Large intestine (tissue), 12 donors: Measurements from ENCODE around the gene RETNLB. TPM values are rescaled to one million over a fixed set of nuclear protein-coding genes. Genes with fewer than 3 reads are reported as not detected.

ENCODE experiments used
- DNase-seq, 2 donors: peaks; one replicate each; pipeline versions ENCODE4 v3.0.0 to v3.0.0-alpha.2; 2013
- H3K27ac ChIP-seq: one replicate; pipeline ENCODE4 v1.5.1; 2013; ENCODE audit warnings: low read length
- H3K27me3 ChIP-seq: 2 replicates; pipeline ENCODE4 v1.6.1; 2013; ENCODE audit warnings: low read length; ENCODE audit not compliant: control insufficient read depth, insufficient read depth
- H3K36me3 ChIP-seq: 2 replicates; pipeline ENCODE4 v1.6.1; 2013; ENCODE audit warnings: low read length; ENCODE audit not compliant: control insufficient read depth, insufficient read depth
- H3K4me1 ChIP-seq: one replicate; pipeline ENCODE4 v1.6.1; 2013; ENCODE audit warnings: low read length; ENCODE audit not compliant: control insufficient read depth, insufficient read depth
- H3K4me3 ChIP-seq: one replicate; pipeline ENCODE4 v1.5.1; 2013; ENCODE audit warnings: low read length
- H3K9me3 ChIP-seq: one replicate; pipeline ENCODE4 v1.6.1; 2013; ENCODE audit warnings: mild to moderate bottlenecking, low read depth, low read length, moderate library complexity; ENCODE audit not compliant: control insufficient read depth
- WGBS: methylation state at CpG from one replicate; pipeline ENCODE4 v1.1.5; 2013; ENCODE audit warnings: low lambda C conversion rate; ENCODE audit not compliant: insufficient coverage; 5-methylcytosine and 5-hydroxymethylcytosine counted together
- long read RNA-seq, 11 donors: transcript quantifications; one replicate each; lab custom pipeline, GENCODE V29; 2026
- polyA plus RNA-seq: library from polyadenylated mRNA; unstranded; fragments of 120-200 nt; gene quantifications from one replicate; pipeline ENCODE4 v1.2.1, GENCODE V29; 2013

RETNLB gene, protein sequence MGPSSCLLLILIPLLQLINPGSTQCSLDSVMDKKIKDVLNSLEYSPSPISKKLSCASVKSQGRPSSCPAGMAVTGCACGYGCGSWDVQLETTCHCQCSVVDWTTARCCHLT
- polyA plus RNA-seq = not detected
- long read RNA-seq, donor 1 = 0 reads
- long read RNA-seq, donor 2 = 0 reads
- long read RNA-seq, donor 3 = 0 reads
- long read RNA-seq, donor 4 = 0 reads
- long read RNA-seq, donor 5 = 0 reads
- long read RNA-seq, donor 6 = 0 reads
- long read RNA-seq, donor 7 = 0 reads
- long read RNA-seq, donor 8 = 0 reads
- long read RNA-seq, donor 9 = 0 reads
- long read RNA-seq, donor 10 = 0 reads
- long read RNA-seq, donor 11 = 0 reads

DNA sequence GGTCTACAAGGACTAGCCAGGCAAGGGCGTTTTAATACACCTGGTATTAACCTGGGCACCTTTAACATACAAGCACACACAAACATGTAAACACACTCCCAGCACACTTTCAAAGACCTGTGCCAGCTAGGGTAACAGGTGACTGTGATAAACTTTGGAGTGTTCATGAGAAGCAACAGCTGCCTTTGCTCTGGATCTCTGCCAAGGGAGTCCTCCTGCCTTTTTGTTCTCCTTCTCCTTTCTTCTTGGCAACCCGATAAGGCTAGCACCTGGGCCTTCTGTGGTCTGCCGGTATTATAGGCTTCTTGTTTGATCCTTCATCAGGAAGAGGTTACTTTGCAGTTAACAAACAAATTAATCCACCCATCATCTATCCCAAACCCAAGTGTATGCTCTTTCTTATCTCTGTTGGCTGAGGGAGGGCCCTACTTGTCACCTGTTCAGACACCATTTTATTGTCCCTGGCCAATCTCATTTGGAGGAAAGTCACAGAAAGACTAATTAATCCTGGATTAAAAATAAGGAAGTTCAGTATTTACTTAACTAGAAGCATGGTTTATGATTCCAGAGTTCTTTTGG is at the start of gene RETNLB:
Gene RETNLB, minus strand, starts transcription at position 7 of the 579 bp plus-strand sequence. CDS start 225 bp downstream, outside the sequence.
- WGBS = 20% methylated on average over 1 of the region's 3 CpGs
- peak; percentile 38 to 70 for DNase-seq
- Histone ChIP-seq H3K4me1 (no peaks in the 10 kb centered on the region), H3K27me3 (no peaks in the 10 kb centered on the region), H3K4me3 (no peak within 1 kb of the TSS), H3K9me3 (no peaks in the 10 kb centered on the region), H3K27ac (no peak within 1 kb of the TSS), H3K36me3 (no peaks in the 10 kb centered on the region)

DNA sequence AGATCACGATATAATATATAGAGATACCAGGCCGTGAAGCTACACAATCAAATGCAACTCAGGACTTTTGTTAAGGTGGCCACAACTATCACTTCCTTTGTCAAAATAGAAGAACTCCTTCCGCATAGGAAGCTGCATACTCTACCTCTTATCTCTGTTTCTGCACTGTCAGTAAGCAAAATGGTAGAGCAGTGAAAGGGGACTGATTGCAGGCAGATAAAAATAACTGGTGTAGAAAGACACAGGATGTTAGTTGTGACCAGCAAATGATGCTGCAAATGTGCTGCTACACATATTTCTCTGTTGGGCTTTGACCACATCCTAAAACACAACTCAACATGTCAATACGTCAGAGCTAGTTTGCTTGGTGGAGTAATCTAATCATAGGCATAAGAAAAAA is 49.1 kb upstream of the RETNLB start:
- H3K27ac ChIP-seq = no peak overlapping the region
- H3K27me3 ChIP-seq = no peaks in the 10 kb centered on the region
- no peaks in the 10 kb centered on the region for H3K36me3 ChIP-seq
- DNase-seq = peak; percentile 17 to 30
- no peak overlapping the region for H3K4me3 ChIP-seq
- H3K4me1 ChIP-seq = peaks cover 3% of the 10 kb centered on the region
- 100% methylated on average over 1 of the region's 4 CpGs for WGBS
- H3K9me3 ChIP-seq = peaks cover 5% of the 10 kb centered on the region

DNA sequence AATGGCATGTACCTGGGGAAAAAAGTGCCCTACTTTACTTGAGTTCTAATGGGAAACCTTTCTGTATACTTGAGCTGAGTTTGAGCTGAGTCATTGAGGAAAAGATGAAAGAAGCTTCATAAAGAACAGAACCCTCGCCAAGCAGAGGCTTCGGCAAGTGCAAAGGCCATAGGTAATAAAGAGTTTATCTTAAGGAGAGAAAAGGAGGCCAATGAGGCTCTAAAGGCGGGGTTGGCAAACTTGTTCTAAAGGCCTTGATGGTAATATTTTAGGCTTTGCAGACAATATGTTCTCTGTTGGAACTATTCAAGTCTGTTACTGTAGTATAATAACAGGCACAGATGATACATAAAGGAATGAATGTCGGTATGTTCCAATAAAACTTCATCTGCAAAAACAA is 47.8 kb upstream of the RETNLB start:
- WGBS = 20% methylated on average over 2 of the region's 4 CpGs

DNA sequence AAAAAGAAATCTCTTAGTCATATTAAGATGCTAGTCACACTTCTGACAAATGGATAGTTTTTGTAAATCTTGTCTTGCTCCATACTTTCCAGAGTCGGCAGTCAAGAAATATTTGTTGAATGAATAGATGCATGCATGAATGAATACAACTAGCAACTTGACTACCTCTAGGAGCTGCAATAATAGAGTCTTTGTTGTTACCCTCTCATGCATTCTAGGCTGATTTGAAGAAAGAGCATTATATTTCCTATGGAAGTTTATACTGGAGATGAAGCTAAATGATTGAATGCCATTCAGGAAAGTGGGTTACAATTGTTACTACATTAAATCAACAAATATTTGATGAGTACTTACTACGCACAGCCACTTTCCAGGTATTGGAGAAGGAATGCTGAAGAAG is 47.2 kb upstream of the RETNLB start:
- Histone ChIP-seq H3K9me3 (peaks cover 5% of the 10 kb centered on the region), H3K27ac (no peak overlapping the region), H3K4me3 (no peak overlapping the region), H3K4me1 (peaks cover 3% of the 10 kb centered on the region), H3K27me3 (no peaks in the 10 kb centered on the region), H3K36me3 (no peaks in the 10 kb centered on the region)
- DNase-seq = no peak
- 80% methylated on average over 1 of the region's 2 CpGs for WGBS

More for the DNA sequence above, 47.8 kb upstream of the RETNLB start:
- no peak overlapping the region for H3K27ac ChIP-seq
- H3K4me3 ChIP-seq = no peak overlapping the region
- no peaks in the 10 kb centered on the region for H3K36me3 ChIP-seq
- peaks cover 5% of the 10 kb centered on the region for H3K9me3 ChIP-seq
- peaks cover 3% of the 10 kb centered on the region for H3K4me1 ChIP-seq
- H3K27me3 ChIP-seq = no peaks in the 10 kb centered on the region
- peak; percentile 10 to 73 for DNase-seq

DNA sequence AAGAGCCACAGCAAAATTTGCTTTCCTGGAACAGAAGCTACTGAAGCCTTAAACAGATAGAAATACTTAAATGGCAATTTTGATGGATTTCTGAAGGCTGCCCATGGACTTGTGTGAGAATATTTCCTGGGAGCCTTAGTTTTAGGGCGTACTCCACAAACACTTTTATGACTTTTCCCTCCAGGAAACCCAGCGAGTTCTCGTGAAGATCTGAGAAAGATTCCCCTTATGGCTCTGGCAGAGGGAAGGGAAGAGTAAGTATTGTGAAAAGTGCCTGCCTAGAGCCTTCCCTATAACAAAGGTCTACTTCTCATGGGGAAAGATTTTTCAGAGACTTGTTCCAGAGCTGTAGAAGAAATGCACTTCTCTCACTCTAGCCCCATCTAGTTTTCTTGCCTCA is 34.3 kb upstream of the RETNLB start:
- Histone ChIP-seq H3K27me3 (no peaks in the 10 kb centered on the region), H3K27ac (no peak overlapping the region), H3K4me1 (no peaks in the 10 kb centered on the region), H3K36me3 (no peaks in the 10 kb centered on the region), H3K4me3 (no peak overlapping the region), H3K9me3 (no peaks in the 10 kb centered on the region)
- no CpG with 5 or more reads among the region's 3 CpGs for WGBS
- no peak for DNase-seq

DNA sequence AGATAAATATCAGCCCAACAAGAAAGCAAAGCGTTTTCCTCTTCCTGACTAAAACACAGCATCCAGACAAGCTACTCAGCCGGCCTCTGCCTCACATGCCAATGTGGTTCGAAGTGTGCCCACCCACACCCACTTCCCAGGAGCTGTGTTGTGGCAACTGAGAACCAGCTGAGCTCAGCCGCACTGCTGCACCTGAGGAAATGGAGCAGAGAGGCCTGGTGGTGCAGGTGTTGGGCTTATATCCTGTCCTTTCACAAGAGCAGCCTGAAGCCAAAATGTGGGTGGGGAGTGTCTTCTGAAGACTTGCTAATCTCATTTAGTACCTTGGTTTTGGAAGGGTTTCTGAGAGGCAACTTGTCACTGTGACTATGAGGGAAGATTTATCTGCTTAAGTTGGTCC is 23.0 kb upstream of the RETNLB start:
- Histone ChIP-seq H3K27ac (no peak overlapping the region), H3K36me3 (no peaks in the 10 kb centered on the region), H3K9me3 (no peaks in the 10 kb centered on the region)

DNA sequence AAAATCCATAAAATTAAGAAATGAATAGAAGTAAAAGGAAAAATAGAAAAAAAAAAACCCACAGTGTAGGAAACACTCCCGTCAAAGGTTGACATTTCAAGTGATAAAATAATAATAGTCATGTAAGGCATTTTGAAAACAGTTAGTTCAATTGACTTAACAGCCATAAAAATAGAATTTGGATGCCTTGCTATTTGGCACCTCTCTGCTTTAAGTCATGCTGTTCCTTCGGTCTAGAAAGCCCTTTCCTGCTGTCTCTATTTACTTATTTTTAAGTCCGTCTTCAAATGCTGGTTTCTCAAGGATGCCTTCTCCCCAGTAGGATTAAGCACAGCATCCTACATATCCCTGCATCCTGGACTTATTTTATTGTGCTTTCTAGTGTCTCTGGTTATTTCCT is 22.3 kb upstream of the RETNLB start:
- Histone ChIP-seq H3K27ac (no peak overlapping the region), H3K4me1 (no peaks in the 10 kb centered on the region), H3K9me3 (no peaks in the 10 kb centered on the region), H3K27me3 (no peaks in the 10 kb centered on the region), H3K4me3 (no peak overlapping the region), H3K36me3 (no peaks in the 10 kb centered on the region)
- 100% methylated on average over 1 of the region's 3 CpGs for WGBS
- no peak for DNase-seq

More for the DNA sequence above, 23.0 kb upstream of the RETNLB start:
- no CpG with 5 or more reads among the region's 4 CpGs for WGBS
- DNase-seq = no peak
- Histone ChIP-seq H3K4me1 (no peaks in the 10 kb centered on the region), H3K4me3 (no peak overlapping the region), H3K27me3 (no peaks in the 10 kb centered on the region)

DNA sequence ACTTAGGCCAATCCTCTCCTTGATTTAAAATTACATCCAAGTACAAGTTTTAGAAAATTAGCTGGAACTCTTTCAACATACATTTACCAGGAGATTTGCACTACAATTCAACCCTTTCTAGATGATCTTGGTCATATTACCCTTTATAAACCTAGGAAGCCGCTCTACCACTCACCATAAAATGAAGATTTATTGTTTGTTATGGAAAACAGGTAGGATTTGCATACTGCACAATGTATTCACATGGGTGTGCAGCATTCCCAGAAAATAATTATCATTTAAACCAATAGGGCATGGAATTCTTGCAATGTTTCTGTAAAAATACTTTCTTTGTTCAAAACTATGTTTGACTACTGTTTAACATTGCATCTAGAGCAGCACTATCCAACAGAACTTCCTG is 18.4 kb upstream of the RETNLB start:
- DNase-seq = no peak
- H3K36me3 ChIP-seq = no peaks in the 10 kb centered on the region
- H3K4me1 ChIP-seq = no peaks in the 10 kb centered on the region
- H3K27ac ChIP-seq = no peak overlapping the region
- WGBS = no CpG with 5 or more reads among the region's 1 CpG
- H3K27me3 ChIP-seq = no peaks in the 10 kb centered on the region
- no peaks in the 10 kb centered on the region for H3K9me3 ChIP-seq
- no peak overlapping the region for H3K4me3 ChIP-seq

DNA sequence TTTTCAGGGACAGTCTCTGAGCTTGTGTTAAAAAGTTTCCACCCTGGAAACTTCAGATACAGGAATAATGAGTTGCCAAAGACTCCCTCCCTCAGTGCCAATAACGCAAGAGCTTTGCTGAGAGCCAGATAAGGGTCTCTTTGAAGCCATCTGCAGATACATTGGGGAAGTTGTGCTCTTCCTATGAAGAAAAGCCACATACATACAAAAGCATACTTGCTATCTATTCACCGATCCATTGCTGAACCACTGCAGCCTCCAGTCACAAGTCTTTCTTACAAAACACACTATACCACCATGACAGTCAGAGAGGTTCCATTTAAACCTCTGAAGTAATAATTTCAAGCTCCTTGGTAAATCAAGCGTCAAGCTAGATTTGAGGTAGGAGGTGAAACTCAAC is 10.0 kb upstream of the RETNLB start:
- Histone ChIP-seq H3K27ac (no peak overlapping the region), H3K4me1 (no peaks in the 10 kb centered on the region), H3K9me3 (peaks cover 2% of the 10 kb centered on the region), H3K27me3 (no peaks in the 10 kb centered on the region), H3K4me3 (no peak overlapping the region), H3K36me3 (no peaks in the 10 kb centered on the region)
- 60% methylated on average over 1 of the region's 3 CpGs for WGBS
- no peak for DNase-seq

DNA sequence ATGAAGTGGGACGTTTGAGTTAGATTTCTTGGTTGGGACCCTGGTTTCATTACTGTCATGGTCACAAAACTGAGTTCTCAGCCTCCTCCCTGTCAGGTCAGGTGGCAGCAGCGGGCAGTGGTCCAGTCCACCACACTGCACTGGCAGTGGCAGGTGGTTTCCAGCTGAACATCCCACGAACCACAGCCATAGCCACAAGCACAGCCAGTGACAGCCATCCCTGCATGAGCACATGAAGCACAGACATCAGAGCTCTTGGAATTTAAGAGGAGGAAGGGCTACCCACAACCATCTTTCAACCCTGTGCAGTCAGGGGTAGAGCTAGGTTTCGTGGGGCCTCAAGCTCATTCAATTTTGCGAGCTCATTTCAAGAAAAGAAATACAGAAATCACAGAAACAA is 1.5 kb downstream of the RETNLB start:
- 86% methylated on average over 1 of the region's 5 CpGs for WGBS
- H3K9me3 ChIP-seq = no peaks in the 10 kb centered on the region
- no peaks in the 10 kb centered on the region for H3K36me3 ChIP-seq
- H3K27me3 ChIP-seq = no peaks in the 10 kb centered on the region
- no peaks in the 10 kb centered on the region for H3K4me1 ChIP-seq
- H3K4me3 ChIP-seq = no peak overlapping the region
- DNase-seq = no peak
- no peak overlapping the region for H3K27ac ChIP-seq

DNA sequence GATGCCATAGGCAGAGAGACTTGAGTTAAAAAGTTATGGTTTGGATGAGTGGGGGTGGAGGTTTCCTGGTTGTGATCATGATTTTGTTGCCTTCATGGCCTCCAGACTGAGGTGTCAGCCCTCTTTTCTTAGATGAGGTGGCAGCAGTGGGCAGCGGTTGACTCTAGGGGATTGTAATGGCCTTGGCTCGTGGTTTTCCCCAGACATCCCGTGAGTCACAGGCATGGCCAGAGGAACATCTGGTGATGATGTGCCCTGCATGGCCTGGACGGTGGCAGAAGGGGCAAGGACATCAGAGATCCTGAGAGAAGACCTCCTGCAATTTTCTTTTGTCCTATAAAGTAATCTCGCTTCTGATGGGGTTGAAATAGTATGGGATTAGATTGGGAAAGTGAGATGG is 12.4 kb downstream of the RETNLB start:
- 100% methylated on average over 1 of the region's 5 CpGs for WGBS

More for the DNA sequence above, 12.4 kb downstream of the RETNLB start:
- no peak for DNase-seq
- Histone ChIP-seq H3K9me3 (peaks cover 3% of the 10 kb centered on the region), H3K36me3 (no peaks in the 10 kb centered on the region), H3K4me3 (no peak overlapping the region), H3K27ac (no peak overlapping the region), H3K4me1 (no peaks in the 10 kb centered on the region), H3K27me3 (no peaks in the 10 kb centered on the region)
